NCI-H146 treated with DMSO at 0.1 percent for 48 hours (cell line): ENCODE results near the gene SOST.

ENCODE experiments used
- DNase-seq: peaks from one replicate; lab custom pipeline; 2025; ENCODE audit not compliant: unreplicated experiment; lab: John Stamatoyannopoulos, UW

The SOST gene

DNA sequence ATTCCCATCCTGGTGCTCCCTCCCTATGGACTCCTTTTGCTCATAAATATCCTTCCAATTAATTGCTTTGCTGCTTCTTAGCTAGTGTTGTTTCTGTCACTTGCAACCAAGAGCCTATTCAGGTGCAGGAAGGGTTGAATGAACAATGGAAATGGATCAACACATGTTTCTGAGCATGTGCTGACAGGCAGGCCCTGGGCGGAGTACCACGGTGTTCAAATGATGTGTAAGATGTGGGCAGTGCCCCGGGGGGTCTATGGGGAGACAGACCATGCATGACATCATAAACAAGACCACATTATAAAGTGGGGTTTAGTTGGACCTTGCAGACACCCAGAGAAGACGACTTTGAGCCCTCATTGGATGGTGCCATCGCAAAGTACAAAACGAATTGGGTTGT lies 48.5 kb downstream of the SOST start:
- no peak for DNase-seq

- DNase-seq, result no peak
These were observed 49.4 kb downstream of the SOST start for GRCh38 chr17:43709210-43709609.

DNA sequence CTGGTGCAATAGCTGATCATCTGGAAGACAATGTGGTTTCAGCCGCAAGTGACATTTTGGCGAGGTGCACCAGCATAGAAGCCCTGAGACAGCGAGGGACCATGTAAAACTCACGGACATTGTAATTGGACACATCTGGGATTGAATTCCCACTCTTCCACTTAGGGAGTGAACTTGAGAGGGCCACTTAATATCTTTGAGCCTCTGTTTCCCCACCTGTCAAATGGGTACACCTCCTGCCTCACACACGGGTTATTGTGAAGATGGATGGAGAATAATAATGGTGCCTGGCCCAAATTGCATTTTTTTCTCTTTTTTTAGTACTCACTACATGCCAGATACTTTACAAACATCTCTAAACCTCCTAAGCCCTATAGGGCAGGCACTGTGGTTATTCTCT lies 51.4 kb downstream of the SOST start:
- DNase-seq, result no peak

GRCh38 chr17:43706235-43706634 lies 52.4 kb downstream of the SOST start:
- DNase-seq, result no peak
